22Rv1 (cell line): ENCODE measurements around the gene DUOX2.
"Not testable (repeated sequence)": the region's sequence is repeated elsewhere in the genome, so short reads cannot be mapped to it uniquely, and the experiment has no call there.

ENCODE experiments used
- CTCF ChIP-seq: fragments of 450-650 bp; IDR thresholded peaks from 2 replicates; pipeline ENCODE4 v1.5.1; 2017; ENCODE audit warnings: mild to moderate bottlenecking
- ZFX ChIP-seq: fragments of 450-650 bp; IDR thresholded peaks from 2 replicates; pipeline ENCODE4 v1.6.1; 2017; ENCODE audit warnings: antibody characterized with exemption, borderline replicate concordance

GRCh38 chr15:45069942-45070360 is 44.0 kb downstream of the DUOX2 start:
- TF ChIP-seq CTCF, ZFX: not testable (repeated sequence)
